Measurements from ENCODE around the gene ZNF565.

- TF ChIP-seq CTCF (IDR thresholded peaks at IDR 0.05), result no peak
- TF ChIP-seq POLR2A (IDR thresholded peaks at IDR 0.05), result no peak
These were observed 11.2 kb downstream of the ZNF565 start for GRCh38 chr19:36203293-36203692.
